ENCODE data around the gene GAN. TPM values are rescaled to one million over a fixed set of nuclear protein-coding genes. Genes with fewer than 3 reads are reported as not detected.

GAN gene
- total RNA-seq, 4 donors from 2014 or later, result 9.6 to 14.8 (median 11.7) TPM

GRCh38 chr16:81413245-81413990 is 98.7 kb downstream of the GAN start:
- intact Hi-C loops (cut with DNase I), result no loop called here
- Histone ChIP-seq H3K4me3 (no peak overlapping the region), H3K9me3 (no peaks in the 10 kb centered on the region), H3K4me1 (peaks cover 0 to 9% (median 4%) of the 10 kb centered on the region in 4 donors), H3K36me3 (no peaks in the 10 kb centered on the region), H3K27me3 (peaks cover 0 to 5% (median 0%) of the 10 kb centered on the region in 4 donors), H3K27ac (replicated peaks in 1 of 4) (no peak overlapping the region)
- DNase-seq (ENCODE audit: extremely low spot score), result no peak
- 92% methylated on average over 8 of the region's 11 CpGs for WGBS
- TF ChIP-seq POLR2A (IDR thresholded peaks at IDR 0.05; ENCODE audit: low read depth), result no peak
- no peak for TF ChIP-seq CTCF (IDR thresholded peaks at IDR 0.05)
- TF ChIP-seq EP300 (IDR thresholded peaks at IDR 0.05), result no peak
- no peak for TF ChIP-seq POLR2AphosphoS5 (IDR thresholded peaks at IDR 0.05)

GRCh38 chr16:81415751-81416150 is 101.0 kb downstream of the GAN start:
- WGBS, result 100% methylated on average over 1 of the region's 11 CpGs
- TF ChIP-seq POLR2AphosphoS5 (IDR thresholded peaks at IDR 0.05) (no peak), POLR2A (IDR thresholded peaks at IDR 0.05; ENCODE audit: low read depth) (no peak), EP300 (IDR thresholded peaks at IDR 0.05) (no peak), CTCF (IDR thresholded peaks at IDR 0.05) (no peak)
- Histone ChIP-seq H3K36me3 (no peaks in the 10 kb centered on the region), H3K27ac (replicated peaks in 1 of 4) (no peak overlapping the region), H3K9me3 (no peaks in the 10 kb centered on the region), H3K4me1 (peaks cover 0 to 7% (median 4%) of the 10 kb centered on the region in 4 donors), H3K4me3 (no peak overlapping the region), H3K27me3 (no peaks in the 10 kb centered on the region)
- intact Hi-C loops (cut with DNase I), result no loop called here
- no peak for DNase-seq (ENCODE audit: extremely low spot score)

GRCh38 chr16:81416749-81417148 is 102.0 kb downstream of the GAN start:
- intact Hi-C loops (cut with DNase I), result no loop called here
- TF ChIP-seq POLR2AphosphoS5 (IDR thresholded peaks at IDR 0.05) (no peak), POLR2A (IDR thresholded peaks at IDR 0.05; ENCODE audit: low read depth) (no peak), EP300 (IDR thresholded peaks at IDR 0.05) (no peak), CTCF (IDR thresholded peaks at IDR 0.05) (no peak)

GRCh38 chr16:81417210-81417609 is 102.4 kb downstream of the GAN start:
- H3K9me3 ChIP-seq, result no peaks in the 10 kb centered on the region
- H3K4me3 ChIP-seq, result no peak overlapping the region
- 87% methylated on average over 5 of the region's 5 CpGs for WGBS
- no peaks in the 10 kb centered on the region for H3K27me3 ChIP-seq
- TF ChIP-seq EP300 (IDR thresholded peaks at IDR 0.05), result no peak
- TF ChIP-seq CTCF (IDR thresholded peaks at IDR 0.05), result no peak
- no peak for TF ChIP-seq POLR2A (IDR thresholded peaks at IDR 0.05; ENCODE audit: low read depth)
- no peak for TF ChIP-seq POLR2AphosphoS5 (IDR thresholded peaks at IDR 0.05)
- H3K4me1 ChIP-seq, result no peaks in the 10 kb centered on the region
- intact Hi-C loops (cut with DNase I), result no loop called here
- H3K36me3 ChIP-seq, result no peaks in the 10 kb centered on the region
- DNase-seq (ENCODE audit: extremely low spot score), result no peak
- no peak overlapping the region for H3K27ac ChIP-seq (replicated peaks in 1 of 4)

More at GRCh38 chr16:81416749-81417148, 102.0 kb downstream of the GAN start:
- DNase-seq (ENCODE audit: extremely low spot score), result no peak
- Histone ChIP-seq H3K27me3 (no peaks in the 10 kb centered on the region), H3K9me3 (no peaks in the 10 kb centered on the region), H3K4me1 (no peaks in the 10 kb centered on the region), H3K36me3 (no peaks in the 10 kb centered on the region), H3K27ac (replicated peaks in 1 of 4) (no peak overlapping the region), H3K4me3 (no peak overlapping the region)
- WGBS, result 79% methylated on average over 4 of the region's 8 CpGs

All from esophagus muscularis mucosa (tissue), 4 donors.